OCI-LY1 (cell line): Measurements from ENCODE around the gene ST6GALNAC3.

Source experiments
- H2AFZ ChIP-seq: fragments of 200-600 bp; sonication (generic), shearing (Covaris generic); 2 replicates; pipeline ENCODE4 v1.6.0; 2014; ENCODE audit warnings: antibody characterized with exemption, mild to moderate bottlenecking, low read length
- H3F3A ChIP-seq: fragments of 200-600 bp; sonication (generic), shearing (Covaris generic); 2 replicates; pipeline ENCODE4 v1.6.0; 2014; ENCODE audit warnings: mild to moderate bottlenecking, antibody characterized with exemption, low read length, moderate library complexity; ENCODE audit not compliant: insufficient read depth
- H3K27ac ChIP-seq: fragments of 200-600 bp; sonication (generic); 2 replicates; pipeline ENCODE4 v1.5.1; 2014; ENCODE audit warnings: low read length, mixed run types, mild to moderate bottlenecking, low read depth; ENCODE audit not compliant: poor library complexity, severe bottlenecking
- H3K27me3 ChIP-seq: fragments of 200-600 bp; sonication (generic); 2 replicates; pipeline ENCODE4 v1.6.0; 2014; ENCODE audit warnings: antibody characterized with exemption, mild to moderate bottlenecking, low read length, moderate library complexity; ENCODE audit not compliant: insufficient read depth
- H3K36me3 ChIP-seq: fragments of 200-600 bp; sonication (generic); 2 replicates; pipeline ENCODE4 v1.6.1; 2014; ENCODE audit warnings: mild to moderate bottlenecking, antibody characterized with exemption, low read length, moderate library complexity, mixed read lengths; ENCODE audit not compliant: insufficient read depth
- H3K4me1 ChIP-seq: fragments of 200-600 bp; sonication (generic); 2 replicates; pipeline ENCODE4 v1.5.1; 2014; ENCODE audit warnings: mild to moderate bottlenecking, low read length, moderate library complexity; ENCODE audit not compliant: insufficient read depth, severe bottlenecking
- H3K4me2 ChIP-seq: fragments of 200-600 bp; sonication (generic), shearing (Covaris generic); 2 replicates; pipeline ENCODE4 v1.6.1; 2014; ENCODE audit warnings: low read length
- H3K4me3 ChIP-seq: fragments of 200-600 bp; sonication (generic); 2 replicates; pipeline ENCODE4 v1.5.1; 2014; ENCODE audit warnings: low read length, low read depth, mild to moderate bottlenecking, mixed read lengths; ENCODE audit not compliant: poor library complexity, severe bottlenecking
- H3K79me2 ChIP-seq: fragments of 200-600 bp; shearing (Covaris generic); 2 replicates; pipeline ENCODE4 v1.6.1; 2016; ENCODE audit warnings: mixed run types, low read length, mixed read lengths; ENCODE audit not compliant: insufficient read depth
- H3K9ac ChIP-seq: fragments of 200-600 bp; sonication (generic), shearing (Covaris generic); 2 replicates; pipeline ENCODE4 v1.6.1; 2014; ENCODE audit warnings: mild to moderate bottlenecking, low read length, mixed read lengths
- H3K9me2 ChIP-seq: fragments of 200-600 bp; sonication (generic), shearing (Covaris generic); 2 replicates; pipeline ENCODE4 v1.6.1; 2014; ENCODE audit warnings: low read depth, mild to moderate bottlenecking, low read length, mixed read lengths
- H3K9me3 ChIP-seq: fragments of 200-600 bp; shearing (Covaris generic); 2 replicates; pipeline ENCODE4 v1.6.1; 2014; ENCODE audit warnings: low read length, mixed read lengths
- H4K20me1 ChIP-seq: fragments of 200-600 bp; sonication (generic), shearing (Covaris generic); 2 replicates; pipeline ENCODE4 v1.6.0; 2016; ENCODE audit warnings: mild to moderate bottlenecking, low read length; ENCODE audit not compliant: insufficient read depth
- CTCF ChIP-seq: fragments of 200-600 bp; sonication (generic), shearing (Covaris generic); IDR thresholded peaks from 2 replicates; pipeline ENCODE4 v1.5.1; 2017; ENCODE audit warnings: mild to moderate bottlenecking, antibody characterized with exemption, low read length, moderate library complexity, mixed read lengths
- EZH2 ChIP-seq: fragments of 200-600 bp; sonication (generic), shearing (Covaris generic); IDR thresholded peaks from 2 replicates; pipeline ENCODE4 v1.8.0; 2017; ENCODE audit warnings: borderline replicate concordance, mixed run types, mild to moderate bottlenecking, antibody characterized with exemption, low read length, moderate library complexity, mixed read lengths

Gene ST6GALNAC3

GRCh38 chr1:76508871-76509270, 434.3 kb downstream of the ST6GALNAC3 start:
- no peaks in the 10 kb centered on the region for H3K36me3 ChIP-seq
- no peaks in the 10 kb centered on the region for H3K27me3 ChIP-seq

GRCh38 chr1:76510672-76511557, 436.4 kb downstream of the ST6GALNAC3 start:
- Histone ChIP-seq H3K79me2 (no peaks in the 10 kb centered on the region), H3K27me3 (no peaks in the 10 kb centered on the region), H3K4me2 (no peak overlapping the region), H3K4me3 (no peak overlapping the region), H3K36me3 (no peaks in the 10 kb centered on the region), H3F3A (no peaks in the 10 kb centered on the region), H3K9me2 (no peaks in the 10 kb centered on the region), H2AFZ (no peak overlapping the region), H3K9me3 (no peaks in the 10 kb centered on the region), H3K4me1 (no peaks in the 10 kb centered on the region), H4K20me1 (no peaks in the 10 kb centered on the region), H3K27ac (no peak overlapping the region), H3K9ac (no peak overlapping the region)
- TF ChIP-seq CTCF, result no peak
- no peak for TF ChIP-seq EZH2

More at GRCh38 chr1:76508871-76509270, 434.3 kb downstream of the ST6GALNAC3 start:
- Histone ChIP-seq H4K20me1 (no peaks in the 10 kb centered on the region), H3K4me2 (no peak overlapping the region), H3K9me3 (no peaks in the 10 kb centered on the region), H3K9me2 (no peaks in the 10 kb centered on the region), H2AFZ (no peak overlapping the region), H3K27ac (no peak overlapping the region), H3F3A (no peaks in the 10 kb centered on the region), H3K79me2 (no peaks in the 10 kb centered on the region), H3K9ac (no peak overlapping the region), H3K4me1 (no peaks in the 10 kb centered on the region), H3K4me3 (no peak overlapping the region)
- TF ChIP-seq CTCF (no peak), EZH2 (no peak)

- TF ChIP-seq EZH2 (no peak), CTCF (no peak)
- Histone ChIP-seq H3K4me1 (no peaks in the 10 kb centered on the region), H4K20me1 (no peaks in the 10 kb centered on the region), H2AFZ (no peak overlapping the region), H3K9me2 (no peaks in the 10 kb centered on the region), H3K4me3 (no peak overlapping the region), H3K36me3 (no peaks in the 10 kb centered on the region), H3K79me2 (no peaks in the 10 kb centered on the region), H3K27ac (no peak overlapping the region), H3K9me3 (no peaks in the 10 kb centered on the region), H3K27me3 (no peaks in the 10 kb centered on the region), H3F3A (no peaks in the 10 kb centered on the region), H3K9ac (no peak overlapping the region), H3K4me2 (no peak overlapping the region)
Measured at GRCh38 chr1:76511558-76512179, 437.1 kb downstream of the ST6GALNAC3 start.
